NOMO-1 (cell line): Measurements from ENCODE around the gene GOLPH3.
"Not testable (repeated sequence)": the region's sequence is repeated elsewhere in the genome, so short reads cannot be mapped to it uniquely, and the experiment has no call there.

Source experiments
- DNase-seq, 2 experiments: peaks; one replicate each; lab custom pipeline; 2025; ENCODE audit not compliant: unreplicated experiment in 2 of 2; lab: John Stamatoyannopoulos, UW

The GOLPH3 gene

DNA sequence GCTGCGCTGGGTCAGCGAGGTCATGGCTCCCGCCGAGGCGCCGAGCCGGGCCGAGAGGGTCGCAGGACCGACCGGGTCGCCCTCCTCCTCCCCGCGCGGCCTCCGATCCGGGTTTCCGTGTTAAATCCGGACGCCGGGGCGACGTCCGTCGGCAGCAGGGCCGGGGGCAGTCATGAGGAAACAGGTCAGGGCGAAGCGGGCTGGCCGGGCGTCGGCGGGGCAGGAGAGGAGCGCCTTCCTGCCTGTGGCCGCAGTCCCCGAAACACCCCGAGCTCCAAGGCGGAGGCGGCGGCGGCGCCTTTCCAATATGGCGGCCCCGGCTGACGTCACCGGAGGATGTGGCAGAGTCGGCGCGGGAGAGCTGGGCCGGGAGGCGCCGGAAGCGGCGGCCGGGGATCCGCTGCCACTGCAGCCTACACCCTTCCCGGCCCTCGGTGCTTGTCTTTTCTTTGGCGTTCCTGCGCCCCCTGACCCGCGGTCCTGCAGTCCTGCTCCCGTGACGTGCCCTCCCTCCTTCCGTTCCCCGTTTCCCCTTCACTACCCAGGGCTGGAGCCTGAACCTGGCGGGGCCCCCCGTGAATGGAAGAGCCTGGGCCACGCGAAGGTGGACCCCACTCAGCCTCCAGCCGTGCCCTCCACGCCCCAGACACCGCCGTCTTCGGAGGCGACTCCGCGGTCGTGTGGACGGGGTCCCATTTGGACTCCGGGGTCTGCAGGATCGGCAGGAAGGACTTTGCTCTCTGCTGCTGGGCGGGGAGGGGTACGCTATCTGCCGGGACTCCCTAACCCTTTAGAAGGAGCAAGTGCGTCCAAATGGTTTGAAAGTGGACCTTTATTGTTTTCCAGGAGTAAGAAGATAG, at the start of gene GOLPH3:
GOLPH3 (minus strand) TSS at position 309 of the 860 bp plus-strand sequence; CDS start at position 24, 285 bp downstream.
- peak; percentile 99 for DNase-seq

DNA sequence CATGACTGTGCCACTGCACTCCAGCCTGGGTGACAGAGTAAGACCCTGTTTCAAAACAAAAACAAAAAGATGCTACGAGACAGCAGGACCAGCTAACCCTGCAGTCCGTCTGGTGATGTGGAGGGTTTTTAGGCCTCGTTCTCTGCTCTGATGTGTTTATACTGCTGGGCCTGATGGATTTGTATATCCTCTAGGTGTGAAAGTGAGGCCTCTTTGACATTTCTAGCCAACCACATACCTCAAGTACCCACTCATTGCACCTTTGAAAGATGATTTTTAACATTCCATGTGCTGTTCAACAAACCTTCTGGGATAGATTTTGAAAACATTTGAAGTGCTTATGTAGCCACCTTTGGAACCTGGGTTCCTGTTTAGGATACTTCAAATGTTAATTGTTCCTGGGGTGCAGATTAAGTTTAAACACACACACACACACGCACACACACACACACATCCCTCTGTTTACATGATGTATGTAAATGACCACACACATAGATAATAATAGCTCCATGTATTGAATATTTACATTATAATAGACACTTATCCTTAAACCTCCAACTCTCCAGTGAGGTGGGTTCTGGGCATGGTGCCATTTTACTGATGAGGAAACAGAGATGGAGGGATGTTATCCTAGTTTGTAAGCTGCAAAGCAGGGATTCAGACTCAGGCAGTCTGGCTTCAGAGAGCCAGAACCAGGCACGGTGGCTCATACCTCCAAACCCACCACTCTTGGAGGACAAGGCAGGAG, 48.8 kb upstream of the GOLPH3 start:
- no peak for DNase-seq

DNA sequence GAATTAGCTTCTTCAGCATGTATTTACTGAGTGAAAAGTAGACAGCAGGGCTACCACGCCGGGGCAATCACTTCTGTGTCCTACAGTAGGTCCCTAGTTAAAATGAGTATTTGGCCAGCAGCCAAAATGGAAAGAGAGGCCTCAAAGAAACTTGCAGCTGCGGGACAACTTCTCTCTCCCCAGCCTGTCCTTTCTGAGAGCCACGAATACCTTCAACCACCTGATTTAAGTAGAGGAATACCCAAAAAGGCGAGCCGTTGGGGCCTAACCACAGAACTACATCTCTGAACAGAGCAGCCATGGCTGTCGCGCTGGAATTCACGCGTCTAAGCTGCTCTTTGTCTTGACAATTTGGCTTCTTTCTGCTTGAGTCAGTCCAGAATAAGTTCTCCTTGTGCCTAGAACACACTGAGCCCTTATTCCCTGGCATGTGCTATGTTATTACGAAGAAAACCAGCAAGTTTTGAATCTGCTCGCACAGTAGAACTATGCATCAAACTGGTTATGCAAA, 43.8 kb upstream of the GOLPH3 start:
- DNase-seq: peak; percentile 67 to 76

DNA sequence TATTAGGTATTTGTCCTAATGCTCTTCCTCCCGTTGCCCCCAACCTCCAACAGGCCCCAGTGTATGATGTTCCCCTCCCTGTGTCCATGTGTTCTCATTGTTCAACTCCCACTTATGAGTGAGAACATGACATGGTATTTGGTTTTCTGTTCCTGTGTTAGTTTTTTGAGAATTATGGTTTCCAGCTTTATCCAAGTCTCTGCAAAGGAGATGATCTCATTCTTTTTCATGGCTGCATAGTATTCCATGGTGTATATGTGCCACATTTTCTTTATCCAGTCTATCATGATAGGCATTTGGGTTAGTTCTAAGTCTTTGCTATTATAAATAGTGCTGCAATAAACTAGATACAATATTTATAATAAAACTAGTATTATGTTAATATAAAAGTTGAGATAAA, 40.2 kb upstream of the GOLPH3 start:
- DNase-seq: not testable (repeated sequence)

DNA sequence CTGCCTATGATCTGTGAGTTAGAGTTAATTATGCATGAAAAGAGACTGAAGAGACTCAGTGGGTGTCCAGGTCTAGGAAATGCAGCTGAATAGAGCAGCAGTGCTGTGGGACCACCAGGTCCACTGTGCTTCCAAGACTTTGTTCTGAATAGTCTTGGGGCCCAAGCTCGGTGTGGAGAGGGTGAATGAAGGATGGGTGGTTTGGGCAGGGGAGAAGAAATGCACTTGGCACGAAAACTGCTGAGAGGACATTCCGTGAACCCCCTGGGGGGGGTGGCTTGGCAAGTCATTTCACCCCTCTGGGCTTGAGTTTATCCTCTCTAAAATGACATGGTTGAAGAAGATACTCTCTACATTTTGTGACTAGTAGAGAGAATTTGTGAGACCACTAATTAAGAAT, 36.0 kb upstream of the GOLPH3 start:
- no peak for DNase-seq

DNA sequence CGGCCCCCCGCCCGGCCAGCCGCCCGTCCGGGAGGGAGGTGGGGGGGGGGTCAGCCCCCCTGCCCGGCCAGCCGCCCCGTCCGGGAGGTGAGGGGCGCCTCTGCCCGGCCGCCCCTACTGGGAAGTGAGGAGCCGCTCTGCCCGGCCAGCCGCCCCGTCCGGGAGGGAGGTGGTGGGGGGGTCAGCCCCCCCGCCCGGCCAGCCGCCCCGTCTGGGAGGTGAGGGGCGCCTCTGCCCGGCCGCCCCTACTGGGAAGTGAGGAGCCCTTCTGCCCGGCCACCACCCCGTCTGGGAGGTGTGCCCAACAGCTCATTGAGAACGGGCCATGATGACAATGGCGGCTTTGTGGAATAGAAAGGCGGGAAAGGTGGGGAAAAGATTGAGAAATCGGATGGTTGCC, 34.7 kb upstream of the GOLPH3 start:
- DNase-seq: not testable (repeated sequence)

DNA sequence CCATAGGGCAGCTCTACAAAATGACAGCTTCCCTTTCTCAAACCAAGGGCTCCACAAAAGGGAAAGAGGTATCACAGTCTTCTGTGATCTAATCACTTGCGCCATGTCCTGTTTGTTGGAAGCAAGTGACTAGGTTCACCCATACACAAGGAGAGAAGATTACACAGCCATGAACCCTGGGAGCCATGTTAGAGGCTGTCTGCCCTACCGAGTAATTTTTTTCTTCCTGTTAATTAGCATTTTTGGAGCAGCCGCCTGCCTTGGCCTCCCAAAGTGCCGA, 33.2 kb upstream of the GOLPH3 start:
- DNase-seq: peak; percentile 85 to 97

DNA sequence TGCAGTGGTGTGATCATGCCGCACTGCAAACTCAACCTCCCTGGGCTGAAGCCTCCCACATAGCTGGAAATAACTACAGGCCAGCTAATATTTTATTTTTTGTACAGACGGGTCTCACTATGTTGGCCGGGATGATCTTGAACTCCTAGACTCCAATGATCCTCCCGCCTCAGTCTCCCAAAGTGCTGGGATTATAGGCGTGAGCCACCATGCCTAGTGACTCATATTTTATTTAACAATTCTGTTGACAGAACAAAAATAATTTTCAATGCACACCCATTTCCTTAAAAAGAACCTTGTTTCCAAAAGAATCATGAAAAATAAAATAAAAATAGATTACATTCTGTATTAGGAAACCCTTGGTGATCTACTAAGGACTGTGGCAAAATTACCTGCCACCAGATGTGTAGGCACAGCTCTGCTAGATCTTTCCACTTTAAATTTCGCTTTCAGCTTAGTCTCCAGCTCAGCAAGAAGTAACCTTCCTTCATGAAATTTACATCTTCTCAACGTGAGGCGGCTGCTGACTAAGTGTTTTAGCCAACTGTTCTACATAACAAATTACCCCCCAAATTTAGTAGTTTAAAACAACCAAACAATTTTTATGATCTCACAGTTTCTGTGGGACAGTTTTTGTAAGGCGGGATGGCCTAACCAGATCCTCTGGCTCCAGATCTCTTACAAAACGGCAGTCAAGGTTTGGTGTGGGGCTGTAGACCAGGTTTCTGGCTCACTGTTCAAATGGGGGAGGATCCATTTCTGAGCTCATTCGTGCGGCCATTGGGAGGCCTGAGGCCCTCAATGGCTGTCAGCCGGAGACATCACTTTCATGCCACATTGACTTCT, 32.6 kb upstream of the GOLPH3 start:
- peak in 1 of 2 experiments; percentile 61 for DNase-seq

DNA sequence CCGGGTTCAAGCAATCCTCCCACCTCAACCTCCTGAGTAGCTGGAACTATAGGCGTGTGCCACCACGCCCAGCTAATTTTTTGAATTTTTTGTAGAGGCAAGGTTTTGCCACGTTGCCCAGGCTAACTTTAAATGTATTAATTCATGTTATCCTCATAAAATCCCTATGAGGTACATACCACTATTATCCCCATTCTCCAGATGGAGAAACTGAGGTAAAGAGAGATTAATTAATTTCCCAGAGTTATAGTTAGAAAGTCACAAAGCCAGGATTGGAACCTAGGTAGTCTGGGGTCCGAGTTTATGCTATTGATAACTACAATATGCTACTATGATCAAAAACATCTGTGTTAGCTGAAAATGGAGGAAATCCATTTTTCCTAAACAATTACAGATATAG, 31.9 kb upstream of the GOLPH3 start:
- no peak for DNase-seq

DNA sequence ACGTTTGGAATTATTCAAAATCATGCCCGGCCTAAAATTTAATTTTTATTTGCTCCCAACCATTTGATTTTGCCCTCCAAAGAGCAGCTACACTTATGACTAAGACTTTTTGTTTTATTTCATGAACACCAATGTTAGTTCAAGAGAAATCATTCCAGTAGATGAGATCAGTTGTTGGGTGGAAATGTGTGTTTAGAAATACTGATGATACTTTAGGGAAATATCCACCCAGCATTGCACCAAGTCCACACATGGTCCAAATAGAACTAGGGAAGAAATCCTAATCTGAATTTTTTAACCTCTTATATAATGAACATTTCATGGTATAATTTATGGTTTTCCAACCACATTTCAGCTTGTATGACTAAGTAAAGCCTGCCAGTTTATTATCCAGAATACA, 28.3 kb upstream of the GOLPH3 start:
- DNase-seq: no peak

DNA sequence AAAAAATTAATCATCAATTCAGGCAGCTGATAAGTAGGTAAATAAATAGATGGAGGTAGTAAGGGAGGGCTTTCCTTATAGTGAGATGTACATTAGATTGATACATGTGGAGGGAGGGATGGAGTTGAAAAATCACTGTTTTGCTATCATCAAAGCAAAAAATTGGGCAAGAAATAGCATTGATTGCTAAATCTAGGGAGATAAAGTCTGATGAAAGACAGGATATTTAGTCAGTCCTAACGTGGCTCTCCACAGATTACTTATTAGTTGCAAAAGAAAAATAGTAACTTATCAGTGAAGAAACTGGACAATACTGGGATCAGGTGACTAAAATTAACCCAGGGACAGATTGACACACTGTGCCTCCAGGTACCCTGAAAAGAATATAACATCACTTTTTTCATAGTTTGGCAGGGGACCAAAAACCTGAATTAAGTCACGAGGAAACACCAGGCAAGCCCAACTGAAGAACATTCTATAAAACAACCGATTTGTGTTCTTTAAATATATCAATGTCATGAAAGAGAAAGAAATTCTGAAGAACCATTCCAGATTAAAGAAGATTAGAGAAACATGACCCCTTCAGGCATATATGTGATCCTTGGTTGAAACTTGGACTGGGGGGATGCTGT, 27.1 kb upstream of the GOLPH3 start:
- DNase-seq: peak; percentile 63 to 82

DNA sequence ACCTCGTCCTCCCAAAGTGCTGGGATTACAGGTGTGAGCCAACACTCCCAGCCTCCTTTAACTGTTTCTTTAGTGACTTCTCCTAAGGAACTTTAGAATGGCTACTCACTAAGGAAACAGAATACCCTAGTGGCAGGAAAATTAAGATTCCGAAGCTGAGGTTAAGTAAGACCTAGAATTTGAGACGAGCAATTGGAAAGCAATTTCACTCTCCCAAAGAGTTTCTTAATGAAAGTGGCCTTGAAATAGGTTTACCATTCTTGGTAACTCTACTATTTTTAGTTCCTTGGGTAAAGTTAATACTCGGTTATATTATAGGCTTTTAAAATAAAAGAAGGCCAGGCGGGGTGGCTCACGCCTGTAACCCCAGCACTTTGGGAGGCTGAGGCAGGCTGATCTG, 22.9 kb upstream of the GOLPH3 start:
- no peak for DNase-seq

DNA sequence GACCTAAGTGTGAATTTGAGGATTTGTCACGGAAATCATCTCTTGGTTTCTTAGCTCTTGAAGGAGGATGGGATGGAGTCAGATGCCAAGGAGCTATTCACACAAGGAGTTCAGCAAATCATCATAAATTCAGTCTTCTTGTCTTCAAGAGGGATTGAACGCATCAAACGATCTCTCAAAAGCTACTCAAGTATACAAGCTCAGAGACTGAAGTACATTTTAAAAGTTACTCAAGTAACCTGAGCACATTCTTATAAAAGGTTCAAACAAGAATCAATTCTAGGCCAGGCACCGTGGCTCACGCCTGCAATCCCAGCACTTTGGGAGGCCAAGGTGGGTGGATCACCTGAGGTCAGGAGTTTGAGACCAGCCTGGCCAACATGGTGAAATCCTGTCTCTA, 21.1 kb upstream of the GOLPH3 start:
- no peak for DNase-seq

DNA sequence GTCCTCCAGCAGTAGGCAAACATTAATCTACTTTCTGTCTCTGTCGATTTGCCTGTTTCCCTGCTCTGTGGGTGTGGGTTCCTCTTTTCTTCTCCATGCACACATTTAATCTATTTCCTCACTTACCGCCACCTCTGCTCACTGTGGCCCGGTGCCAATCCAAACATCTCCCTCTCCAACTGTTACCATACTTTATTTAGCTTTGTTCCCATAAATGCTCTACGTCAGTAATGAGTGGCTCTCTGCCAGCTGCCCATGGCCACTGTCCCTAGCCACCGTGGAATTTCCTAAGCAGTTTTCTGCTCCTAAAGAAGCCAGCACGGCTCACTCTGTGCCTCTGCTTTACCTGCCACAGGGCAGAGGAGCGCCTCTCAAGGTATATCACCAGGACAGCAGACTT, 19.5 kb upstream of the GOLPH3 start:
- peak; percentile 98 to 100 for DNase-seq

DNA sequence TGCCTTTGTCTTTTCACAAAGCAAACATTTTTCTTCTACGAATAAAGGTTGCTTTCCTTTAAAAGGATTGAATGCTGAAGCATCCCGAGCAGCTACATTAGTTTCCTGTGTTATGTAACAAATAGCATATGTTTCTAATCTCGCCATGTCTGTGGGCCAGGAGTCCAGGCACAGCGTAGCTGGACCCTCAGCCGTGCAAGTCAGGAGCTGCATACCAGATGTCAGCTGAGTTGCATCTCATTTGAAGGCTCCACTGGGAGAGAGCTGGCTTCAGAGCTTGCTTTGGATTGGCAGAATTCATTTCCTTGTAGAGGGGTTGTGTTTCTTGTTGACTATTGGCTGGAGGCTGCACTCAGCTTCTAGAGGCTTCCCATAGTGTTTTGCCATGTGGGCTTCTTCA, 16.0 kb upstream of the GOLPH3 start:
- no peak for DNase-seq

DNA sequence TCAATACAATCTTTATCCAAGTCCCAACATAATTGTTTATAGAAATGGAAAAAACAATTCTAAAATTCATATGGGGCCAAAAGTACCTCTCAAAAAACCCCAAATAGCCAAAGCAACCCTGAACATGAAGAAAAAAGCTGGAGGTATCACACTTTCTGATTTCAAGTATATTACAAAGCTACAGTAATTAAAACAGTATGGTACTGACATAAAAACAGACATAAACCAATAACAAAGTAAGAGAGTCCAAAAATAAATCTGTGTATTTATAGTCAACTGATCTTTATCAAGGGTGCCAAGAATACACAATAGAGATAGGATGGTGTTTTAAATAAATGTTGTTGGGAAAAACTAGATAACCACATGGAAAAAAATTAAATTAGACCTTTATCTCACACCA, 13.6 kb upstream of the GOLPH3 start:
- no peak for DNase-seq

DNA sequence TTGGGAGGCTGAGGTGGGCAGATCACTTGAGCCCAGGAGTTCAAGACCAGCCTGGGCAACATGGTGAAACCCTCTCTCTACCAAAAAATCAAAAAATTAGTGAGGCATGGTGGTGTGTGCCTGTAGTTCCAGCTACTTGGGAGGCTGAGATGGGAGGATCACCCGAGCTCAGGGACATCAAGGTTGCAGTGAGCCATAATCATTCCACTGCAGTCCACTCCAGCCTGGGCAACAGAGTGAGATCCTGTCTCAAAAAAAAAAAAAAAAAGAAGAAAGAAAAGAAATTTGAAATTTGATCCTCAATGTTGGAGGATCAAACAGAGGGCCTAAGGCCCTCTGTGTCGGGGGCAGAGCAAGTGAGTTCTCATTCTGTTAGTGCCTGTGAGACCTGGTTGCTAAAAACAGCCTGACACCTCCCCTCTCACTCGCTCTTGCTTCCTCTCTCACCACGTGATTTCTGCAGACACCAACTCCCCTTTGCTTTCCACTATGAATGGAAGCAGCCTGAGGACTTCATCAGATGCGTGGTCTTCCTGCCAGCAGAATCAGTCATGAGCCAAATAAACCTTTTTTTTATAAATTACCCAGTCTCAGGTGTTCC, 8.4 kb upstream of the GOLPH3 start:
- peak; percentile 55 to 76 for DNase-seq

DNA sequence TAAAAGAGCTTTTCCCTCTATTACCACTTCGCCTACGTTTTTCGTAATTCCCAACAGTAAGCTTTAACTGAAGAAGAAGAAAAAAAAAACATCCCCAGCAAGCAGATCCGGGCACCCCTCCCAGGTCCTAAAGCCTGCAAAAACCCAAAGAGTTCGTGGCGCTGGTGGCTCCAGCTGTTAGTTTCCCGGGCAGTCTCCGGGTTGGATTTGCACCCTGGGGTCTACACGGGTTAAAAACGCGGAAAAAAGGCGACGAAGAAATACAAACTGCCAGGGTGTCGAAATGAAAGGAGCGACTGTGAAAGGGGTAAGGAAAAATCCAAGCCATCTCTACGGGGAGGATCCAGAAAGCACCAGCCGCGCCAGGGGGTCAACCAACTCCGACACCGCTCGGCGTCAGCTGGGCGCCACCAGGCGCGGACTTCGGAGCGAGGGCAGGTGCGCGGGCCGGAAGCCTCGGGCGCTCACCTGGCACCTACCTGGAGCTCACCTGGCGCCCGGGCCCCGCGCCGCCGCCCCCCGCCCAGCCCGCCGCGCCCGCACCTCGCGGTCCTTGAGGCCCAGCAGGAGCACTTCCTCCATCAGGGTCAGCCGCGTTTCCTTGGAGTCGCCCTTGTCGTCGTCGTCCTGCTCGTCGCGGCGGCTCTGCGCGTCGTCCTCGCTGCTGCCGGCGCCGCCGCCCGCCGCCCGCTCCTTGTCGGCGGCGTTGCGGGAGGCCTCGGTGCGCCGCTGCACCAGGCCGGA, 680 bp downstream of the GOLPH3 start:
- peak; percentile 75 for DNase-seq

DNA sequence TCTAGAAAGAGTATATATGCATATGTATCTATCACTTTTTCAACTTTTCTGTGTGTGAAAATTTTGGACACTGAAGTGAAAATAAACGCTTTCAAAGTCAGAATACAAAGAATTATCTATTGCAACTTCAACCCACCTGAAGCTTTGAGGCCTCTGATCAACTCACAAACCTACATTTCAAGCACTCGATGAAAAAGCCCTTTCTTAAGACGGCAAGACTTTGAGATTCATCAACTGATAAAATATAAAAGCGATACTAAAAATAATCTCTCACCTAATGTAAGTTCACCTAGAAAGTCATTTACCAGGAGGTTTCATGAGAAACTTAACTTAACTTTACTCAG, 1.2 kb downstream of the GOLPH3 start:
- peak in 1 of 2 experiments; percentile 51 for DNase-seq
